RPMI7951 (cell line): Measurements from ENCODE around the gene SHMT1. TPM values are rescaled to one million over a fixed set of nuclear protein-coding genes. Genes with fewer than 3 reads are reported as not detected.

Experiments
- DNase-seq: peaks from one replicate; pipeline ENCODE4 v3.0.0-alpha.2; 2012; ENCODE audit warnings: low read depth
- total RNA-seq: library from RNA; depleted of rRNA; stranded (reverse); fragments of >200 nt; shearing (Covaris generic); gene quantifications from 2 replicates; pipeline ENCODE4 v1.2.3, GENCODE V29; 2014; rRNA removed

Gene SHMT1
- total RNA-seq, 1 experiment from 2014 or later, result 19.3 TPM

DNA sequence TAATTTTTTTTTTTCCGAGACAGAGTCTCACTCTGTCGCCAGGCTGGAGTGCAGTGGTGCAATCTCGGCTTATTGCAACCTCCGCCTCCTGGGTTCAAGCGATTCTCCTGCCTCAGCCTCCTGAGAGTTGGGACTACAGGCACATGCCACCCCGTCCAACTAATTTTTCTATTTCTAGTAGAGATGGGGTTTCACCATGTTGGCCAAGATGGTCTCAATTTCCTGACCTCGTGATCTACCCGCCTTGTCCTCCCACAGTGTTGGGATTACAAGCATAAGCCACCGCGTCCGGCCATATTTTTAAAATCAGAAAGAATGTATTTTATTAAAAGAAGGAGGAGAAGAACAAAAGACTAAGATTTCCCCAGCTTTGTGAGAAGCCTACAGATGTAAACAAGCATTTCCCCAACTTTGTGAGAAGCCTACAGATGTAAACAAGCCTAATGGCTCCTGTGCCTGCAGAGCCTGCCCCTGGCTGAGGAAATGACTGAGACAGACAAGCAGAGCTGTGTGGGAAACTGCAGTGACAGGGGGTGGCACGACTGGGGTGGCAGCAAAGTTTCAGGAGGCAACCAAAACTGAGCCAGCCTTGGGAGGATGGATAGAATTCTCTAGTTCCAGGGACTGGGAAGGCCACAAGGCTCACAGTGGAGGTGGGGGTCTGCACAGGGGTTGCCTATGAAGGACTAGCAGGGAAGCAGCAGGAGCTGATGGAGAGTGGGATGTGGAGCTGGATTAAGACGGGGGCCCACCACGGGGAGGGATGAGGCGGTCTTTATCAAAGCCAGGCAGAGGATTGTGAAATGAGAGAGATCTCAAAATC, 71.4 kb downstream of the SHMT1 start:
- no peak for DNase-seq

DNA sequence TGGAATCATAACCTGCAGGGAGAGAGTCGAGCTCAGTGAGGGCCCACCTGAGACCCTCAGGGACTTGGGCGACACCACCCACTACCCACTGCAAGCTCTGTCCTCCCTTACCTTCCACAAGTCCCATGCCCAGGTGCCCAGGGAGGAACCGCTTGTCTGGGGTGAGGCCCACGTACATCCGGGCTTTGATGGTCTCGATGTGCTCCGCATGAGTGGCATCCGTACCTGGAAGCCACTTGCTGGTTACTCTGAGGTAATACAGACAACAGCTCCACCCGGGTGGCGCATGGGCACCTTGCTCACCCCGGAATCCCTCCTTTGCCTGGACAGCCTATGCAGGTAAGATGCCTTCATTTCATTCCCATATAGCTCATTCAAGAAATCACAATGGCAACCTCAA, 78.1 kb downstream of the SHMT1 start:
- no peak for DNase-seq

GRCh38 chr17:18281788-18282187, 81.6 kb downstream of the SHMT1 start:
- DNase-seq, result no peak

DNA sequence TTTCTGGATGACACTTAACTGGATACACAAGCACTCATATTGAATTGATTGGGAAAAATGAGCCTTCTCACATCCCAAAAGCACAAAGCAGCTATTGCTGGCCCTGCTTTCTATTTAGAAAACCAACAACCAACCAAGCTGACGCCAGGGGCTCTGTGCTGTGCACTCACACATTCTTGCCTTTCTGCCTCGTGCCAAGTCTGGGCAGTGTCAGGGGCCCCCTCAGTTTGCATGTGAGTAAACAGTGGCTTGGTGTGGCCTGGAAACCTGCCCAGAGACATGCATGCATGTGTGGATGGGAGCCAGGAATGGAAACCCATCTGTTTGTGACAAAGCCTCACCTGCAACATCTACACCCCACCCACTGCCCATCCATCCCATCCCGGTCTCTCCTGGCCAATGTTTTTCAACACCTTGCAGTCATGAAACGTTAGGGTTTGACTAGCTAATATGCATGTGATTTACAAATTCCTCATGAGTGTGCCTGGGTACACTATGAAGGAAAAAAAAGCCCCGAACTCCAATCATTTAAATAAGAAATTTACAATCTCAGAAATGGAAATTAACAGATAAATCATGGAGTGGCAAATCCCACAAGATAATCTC, 82.5 kb downstream of the SHMT1 start:
- DNase-seq, result no peak

DNA sequence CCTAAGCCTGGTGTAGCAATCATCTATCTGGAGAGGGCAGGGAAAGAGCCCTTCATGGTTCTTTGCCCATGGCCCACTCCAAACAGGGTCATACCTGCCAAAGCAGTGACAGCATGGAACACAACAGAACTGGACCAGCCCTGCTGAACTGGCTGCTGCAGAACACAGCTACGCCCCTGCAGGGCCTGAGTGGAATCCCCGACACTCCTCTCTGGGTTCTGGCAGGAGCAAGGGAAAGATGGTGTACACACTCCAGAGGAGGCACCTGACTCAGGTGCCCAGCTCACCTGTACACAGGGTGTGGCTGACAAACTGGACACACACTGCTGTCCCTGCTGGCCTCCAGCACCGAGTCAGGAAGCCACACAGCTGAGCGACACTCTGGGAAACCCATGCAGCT, 83.1 kb downstream of the SHMT1 start:
- DNase-seq, result no peak

- no peak for DNase-seq
These were observed 84.5 kb downstream of the SHMT1 start for GRCh38 chr17:18278867-18279266.

Other genes with a start within 250 kb of the SHMT1 start
- gene ALKBH5, start 179.7 kb downstream of the SHMT1 start, total RNA-seq, result 62.8 and 65.1 TPM in 2 replicates
- 12.1 and 20.0 TPM in 2 replicates for gene LLGL1, start 137.9 kb downstream of the SHMT1 start, total RNA-seq
- gene FLII, start 104.8 kb downstream of the SHMT1 start, total RNA-seq, result 130 and 143 TPM in 2 replicates
- 4.6 and 4.8 TPM in 2 replicates for gene MIEF2, start 102.9 kb downstream of the SHMT1 start, total RNA-seq
- 22.7 and 27.7 TPM in 2 replicates for gene TOP3A, start 48.6 kb downstream of the SHMT1 start, total RNA-seq
- gene SMCR8, start 48.3 kb downstream of the SHMT1 start, total RNA-seq, result 5.6 and 5.9 TPM in 2 replicates
- gene EVPLL, start 14.2 kb upstream of the SHMT1 start, total RNA-seq, result not detected in 2 replicates
- not detected in 2 replicates for gene LGALS9C, start 113.2 kb upstream of the SHMT1 start, total RNA-seq